Psoas muscle (tissue), 8 donors: ENCODE results near the gene SGMS1. TPM values are rescaled to one million over a fixed set of nuclear protein-coding genes. Genes with fewer than 3 reads are reported as not detected.

ENCODE experiments used
- ATAC-seq, 4 donors: fragments of 200-7000 bp; cut with Tn5 transposase; one replicate each; pipeline ENCODE4 v1.9.1; 2020; ENCODE audit warnings: moderate library complexity in 3 of 4, mild to moderate bottlenecking in 2 of 4
- DNase-seq, 2 donors: peaks; one replicate each; pipeline ENCODE4 v3.0.0-alpha.2; 2020
- H3K27ac ChIP-seq: fragments of 200-600 bp; one replicate; pipeline ENCODE4 v1.8.0; 2022
- H3K27me3 ChIP-seq, 3 donors: fragments of 200-600 bp in 1 of 3; one replicate each; pipeline versions ENCODE4 v1.6.1 to v1.8.0; 2013 to 2022; ENCODE audit warnings: low read length in 2 of 3, mild to moderate bottlenecking in 2 of 3, moderate library complexity in 1 of 3; ENCODE audit not compliant: insufficient read depth in 3 of 3
- H3K36me3 ChIP-seq, 2 donors: fragments of 200-600 bp in 1 of 2; one replicate each; pipeline versions ENCODE4 v1.6.1 to v1.8.0; 2013 to 2022; ENCODE audit warnings: low read depth in 1 of 2, mild to moderate bottlenecking in 1 of 2, moderate library complexity in 1 of 2; ENCODE audit not compliant: insufficient read depth in 1 of 2
- H3K4me1 ChIP-seq: fragments of 200-600 bp; one replicate; pipeline ENCODE4 v1.8.0; 2022
- H3K4me3 ChIP-seq: fragments of 200-600 bp; one replicate; pipeline ENCODE4 v1.8.0; 2022; ENCODE audit warnings: mild to moderate bottlenecking
- H3K9me3 ChIP-seq: fragments of 200-600 bp; one replicate; pipeline ENCODE4 v1.8.0; 2022
- CTCF ChIP-seq: fragments of 200-600 bp; IDR thresholded peaks from one replicate; pipeline ENCODE4 v1.8.0; 2022; ENCODE audit warnings: antibody characterized with exemption
- WGBS, 3 donors: extraction: QIAGEN DNeasy Blood & Tissue Kit; methylation state at CpG; one replicate each; pipeline versions ENCODE4 v1.1.6 to v1.1.7; 2013; 5-methylcytosine and 5-hydroxymethylcytosine counted together
- intact Hi-C, 2 donors: fragments of 100-400 bp; cut with DNase I; formaldehyde crosslinking; loops; one replicate each; pipeline versions ENCODE4 v1.11.0 to v1.14.2; 2022
- polyA plus RNA-seq, 3 donors: library from polyadenylated mRNA; stranded (reverse); fragments of 200-250 nt; gene quantifications; one replicate each; pipeline ENCODE4 v1.2.3, GENCODE V29; 2013
- total RNA-seq, 4 donors: library from RNA; stranded (reverse); fragmentation: NEBNext Ultra II Directional in 2 of 4; extraction: Animal tissue kit (Norgen Biotek cat#: 25700) in 2 of 4; gene quantifications; one replicate each; pipeline versions ENCODE4 v1.2.1 to v1.2.4, GENCODE V29; 2021 to 2023
- donor health status: healthy with polysubstance abuse.
- donor health status: DM: no; HTN: no; CAD: no; lungs with moderate emphysema.
- donor health status: Bipolar disorder and iron deficiency.
- donor health status: healthy.
- donor health status: DM: yes; HTN: yes; CAD: no.
- donor health status: DM: no; HTN: no; CAD: no.
- donor health status: DM: no; HTN: no; CAD: no.
- donor health status: DM: yes; HTN: yes; CAD: no.

Gene SGMS1
- total and polyA plus RNA-seq, 7 donors = 6.2 to 16.7 (median 11.3) TPM

- no peak for TF ChIP-seq CTCF
- 57 to 76% (median 63%) methylated on average over 3 of the region's 3 CpGs for WGBS, 3 donors
- H3K36me3 ChIP-seq = peaks cover 0 to 19% of the 10 kb centered on the region in 2 donors
- peaks cover 9% of the 10 kb centered on the region for H3K9me3 ChIP-seq
- DNase-seq (no peak), ATAC-seq (no peak)
- no peaks in the 10 kb centered on the region for H3K27me3 ChIP-seq
- peaks cover 8% of the 10 kb centered on the region for H3K4me1 ChIP-seq
- H3K4me3 ChIP-seq = no peak overlapping the region
- intact Hi-C loops = no loop called here
- no peak overlapping the region for H3K27ac ChIP-seq
These were observed 278.2 kb downstream of the SGMS1 start for GRCh38 chr10:50345545-50345944.

GRCh38 chr10:50343702-50344331, 279.9 kb downstream of the SGMS1 start:
- H3K27me3 ChIP-seq = no peaks in the 10 kb centered on the region
- H3K9me3 ChIP-seq = peaks cover 2% of the 10 kb centered on the region
- no peak for TF ChIP-seq CTCF
- 94 to 96% (median 94%) methylated on average over 12 of the region's 12 CpGs for WGBS, 3 donors
- H3K36me3 ChIP-seq = peaks cover 0 to 31% of the 10 kb centered on the region in 2 donors
- no peak for DNase-seq
- H3K4me1 ChIP-seq = peaks cover 8% of the 10 kb centered on the region
- no peak overlapping the region for H3K4me3 ChIP-seq
- intact Hi-C loops = no loop called here
- ATAC-seq = no peak
- no peak overlapping the region for H3K27ac ChIP-seq

GRCh38 chr10:50341987-50342386, 281.8 kb downstream of the SGMS1 start:
- Histone ChIP-seq H3K4me1 (no peaks in the 10 kb centered on the region), H3K4me3 (no peak overlapping the region), H3K9me3 (no peaks in the 10 kb centered on the region), H3K27me3 (no peaks in the 10 kb centered on the region), H3K36me3 (peaks cover 0 to 31% of the 10 kb centered on the region in 2 donors), H3K27ac (no peak overlapping the region)
- 56 to 64% (median 56%) methylated on average over 2 of the region's 2 CpGs for WGBS, 3 donors
- intact Hi-C loops = no loop called here
- TF ChIP-seq CTCF = no peak
- DNase-seq = no peak
- no peak for ATAC-seq

- no peaks in the 10 kb centered on the region for H3K27me3 ChIP-seq
- no peaks in the 10 kb centered on the region for H3K9me3 ChIP-seq
- no peak for DNase-seq
- 78 to 86% (median 80%) methylated on average over 4 of the region's 4 CpGs for WGBS, 3 donors
- no peak overlapping the region for H3K4me3 ChIP-seq
- H3K27ac ChIP-seq = no peak overlapping the region
- no peaks in the 10 kb centered on the region for H3K4me1 ChIP-seq
- H3K36me3 ChIP-seq = peaks cover 0 to 12% of the 10 kb centered on the region in 2 donors
- no peak for TF ChIP-seq CTCF
- ATAC-seq = no peak
- intact Hi-C loops = loop anchor here in 1 of 2 donors (5.0 kb wide), 2 partner anchors 41 to 81 kb away; no protein-coding TSS in a partner anchor
These were observed 287.6 kb downstream of the SGMS1 start for GRCh38 chr10:50336140-50336539.

- Histone ChIP-seq H3K4me1 (no peaks in the 10 kb centered on the region), H3K4me3 (no peak overlapping the region), H3K9me3 (no peaks in the 10 kb centered on the region), H3K27ac (no peak overlapping the region), H3K27me3 (no peaks in the 10 kb centered on the region), H3K36me3 (peaks cover 0 to 12% of the 10 kb centered on the region in 2 donors)
- no peak for TF ChIP-seq CTCF
- WGBS, 3 donors = 77 to 95% (median 85%) methylated on average over 2 of the region's 2 CpGs
- ATAC-seq = peak in 1 of 4 donors; percentile 40
- intact Hi-C loops = loop anchor here in 1 of 2 donors (5.0 kb wide), 2 partner anchors 42 to 82 kb away; no protein-coding TSS in a partner anchor
- no peak for DNase-seq
These were observed 288.4 kb downstream of the SGMS1 start for GRCh38 chr10:50335397-50335796.
